Heart left ventricle (tissue), 13 donors: ENCODE results near the gene SUSD5.

Experiments used
- POLR2A ChIP-seq, 2 donors: fragments of 450-650 bp; IDR thresholded peaks; one replicate each; pipeline ENCODE4 v1.6.1; 2017; ENCODE audit warnings: antibody characterized with exemption in 2 of 2, mild to moderate bottlenecking in 2 of 2, moderate library complexity in 2 of 2
- TF ChIP-seq, protein P1 (sequence below), 12 donors: fragments of 200-600 bp; sonication (generic) in 4 of 12; IDR thresholded peaks; one replicate each; pipeline versions ENCODE4 v1.5.0 to v1.8.0; 2018 to 2022; ENCODE audit warnings: antibody characterized with exemption in 12 of 12, mild to moderate bottlenecking in 5 of 12
- donor health status: ischemic (EF 13 %, LVEDD 7.1; RV severe dilation, severe dysfunction).
- donor health status: DM: no; HTN: yes; CAD: no.
- donor health status: DM: no; HTN: no; CAD: no.
- donor health status: ischemic (EF 25% LVEDD 6.9; RV normal size, moderate dysfunction).
- donor health status: ischemic (EF 25% LVEDD 5.7; RV mildly dilated, moderate dysfunction).
- donor health status: ischemic (EF 35%, LVEDD 5.7; RV mildly dilated, moderate dysfunction).
- donor health status: nonischemic (EF 11% LVEDD 7.7; RV severe dilation, severe dysfunction).
- donor health status: DM: yes; HTN: yes; CAD: no.
- donor health status: PGD.
- donor health status: ischemic (EF 29% LVEDD 5.4; RV normal size, mild dysfunction).
- donor health status: nonischemic (EF 23%, LVEDD 6.1; RV moderate dilation, normal function).

DNA sequence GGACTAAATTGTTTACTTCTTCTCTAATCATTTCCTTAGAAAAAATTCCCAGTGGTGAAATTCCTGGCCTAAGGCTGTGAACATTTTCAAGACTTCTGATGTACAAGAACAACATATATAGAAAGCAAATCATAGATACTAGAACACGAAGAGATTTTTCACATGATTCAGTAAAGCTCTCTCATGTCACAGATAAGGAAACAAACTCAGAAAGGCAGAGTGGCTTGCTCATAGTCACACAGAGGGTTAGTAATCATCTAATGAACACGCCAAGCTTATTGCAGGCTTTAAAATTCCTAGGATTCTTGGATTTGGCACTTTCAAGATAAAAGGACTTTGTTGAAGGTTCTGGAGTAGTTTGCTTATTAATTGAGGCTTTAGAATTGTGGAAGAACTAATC is 78.6 kb downstream of the SUSD5 start:
- TF ChIP-seq, protein P1, sequence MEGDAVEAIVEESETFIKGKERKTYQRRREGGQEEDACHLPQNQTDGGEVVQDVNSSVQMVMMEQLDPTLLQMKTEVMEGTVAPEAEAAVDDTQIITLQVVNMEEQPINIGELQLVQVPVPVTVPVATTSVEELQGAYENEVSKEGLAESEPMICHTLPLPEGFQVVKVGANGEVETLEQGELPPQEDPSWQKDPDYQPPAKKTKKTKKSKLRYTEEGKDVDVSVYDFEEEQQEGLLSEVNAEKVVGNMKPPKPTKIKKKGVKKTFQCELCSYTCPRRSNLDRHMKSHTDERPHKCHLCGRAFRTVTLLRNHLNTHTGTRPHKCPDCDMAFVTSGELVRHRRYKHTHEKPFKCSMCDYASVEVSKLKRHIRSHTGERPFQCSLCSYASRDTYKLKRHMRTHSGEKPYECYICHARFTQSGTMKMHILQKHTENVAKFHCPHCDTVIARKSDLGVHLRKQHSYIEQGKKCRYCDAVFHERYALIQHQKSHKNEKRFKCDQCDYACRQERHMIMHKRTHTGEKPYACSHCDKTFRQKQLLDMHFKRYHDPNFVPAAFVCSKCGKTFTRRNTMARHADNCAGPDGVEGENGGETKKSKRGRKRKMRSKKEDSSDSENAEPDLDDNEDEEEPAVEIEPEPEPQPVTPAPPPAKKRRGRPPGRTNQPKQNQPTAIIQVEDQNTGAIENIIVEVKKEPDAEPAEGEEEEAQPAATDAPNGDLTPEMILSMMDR (IDR thresholded peaks at IDR 0.05), result no peak
- TF ChIP-seq POLR2A (IDR thresholded peaks at IDR 0.05), result no peak
